Thoracic aorta (tissue), 2 donors: Measurements from ENCODE around the gene CRYGB. TPM values are rescaled to one million over a fixed set of nuclear protein-coding genes. Genes with fewer than 3 reads are reported as not detected.

Experiments used
- ATAC-seq: fragments of 150-250 bp; one replicate; pipeline ENCODE4 v1.8.0; 2017; ENCODE audit warnings: low read depth; ENCODE audit not compliant: insufficient number of reproducible peaks, low FRiP score
- DNase-seq: peaks from one replicate; pipeline ENCODE4 v3.0.0-alpha.2; 2020; ENCODE audit warnings: low spot score
- H3K27ac ChIP-seq, 2 donors: fragments of 200-600 bp; sonication (generic); 1 replicate in 1 of 2; 2 replicates in 1 of 2; pipeline ENCODE4 v1.5.1; 2016; ENCODE audit warnings: mild to moderate bottlenecking in 2 of 2, moderate library complexity in 2 of 2
- H3K27me3 ChIP-seq: fragments of 200-600 bp; sonication (generic); replicated peaks from 2 replicates; pipeline ENCODE4 v1.6.0; 2016; ENCODE audit warnings: mild to moderate bottlenecking; ENCODE audit not compliant: insufficient read depth
- H3K36me3 ChIP-seq: fragments of 200-600 bp; sonication (generic); one replicate; pipeline ENCODE4 v1.5.1; 2016
- H3K4me1 ChIP-seq, 2 donors: fragments of 200-600 bp; sonication (generic); 1 replicate in 1 of 2; 2 replicates in 1 of 2; pipeline versions ENCODE4 v1.5.1 to v1.6.0; 2016; ENCODE audit warnings: low read depth in 2 of 2, mild to moderate bottlenecking in 1 of 2; ENCODE audit not compliant: control insufficient read depth in 1 of 2
- H3K4me3 ChIP-seq: fragments of 200-600 bp; sonication (generic); 2 replicates; pipeline ENCODE4 v1.5.1; 2016; ENCODE audit warnings: mild to moderate bottlenecking
- H3K9me3 ChIP-seq: fragments of 200-600 bp; sonication (generic); 2 replicates; pipeline ENCODE4 v1.5.1; 2016
- CTCF ChIP-seq: fragments of 200-600 bp; sonication (generic); IDR thresholded peaks from one replicate; pipeline ENCODE4 v1.5.1; 2019; ENCODE audit warnings: antibody characterized with exemption
- total RNA-seq, 2 donors: library from RNA; depleted of rRNA; stranded (reverse); fragments of >200 nt; gene quantifications; one replicate each; pipeline versions ENCODE4 v1.1.0 to v1.2.3, GENCODE V29; 2016

The CRYGB gene
- total RNA-seq, 2 donors from 2014 or later, result not detected

- H3K27ac ChIP-seq, result no peak overlapping the region
- DNase-seq, result no peak
- H3K4me3 ChIP-seq, result no peak overlapping the region
- no peak for ATAC-seq
- no peaks in the 10 kb centered on the region for H3K4me1 ChIP-seq
- H3K36me3 ChIP-seq, result no peaks in the 10 kb centered on the region
- no peaks in the 10 kb centered on the region for H3K9me3 ChIP-seq
- TF ChIP-seq CTCF, result no peak
- no peaks in the 10 kb centered on the region for H3K27me3 ChIP-seq
These were observed 19.2 kb upstream of the CRYGB start for GRCh38 chr2:208164951-208165755.

GRCh38 chr2:208163489-208163888 lies 17.5 kb upstream of the CRYGB start, which contains the start of gene CRYGA:
CRYGA (minus strand) TSS chr2:208163589; CDS start chr2:208163556, 33 bp downstream.
- no peaks in the 10 kb centered on the region for H3K9me3 ChIP-seq
- H3K27me3 ChIP-seq, result no peaks in the 10 kb centered on the region
- TF ChIP-seq CTCF, result no peak
- H3K27ac ChIP-seq, result no peak within 1 kb of the TSS
- no peak within 1 kb of the TSS for H3K4me3 ChIP-seq
- DNase-seq (no peak), ATAC-seq (no peak)
- no peaks in the 10 kb centered on the region for H3K36me3 ChIP-seq
- H3K4me1 ChIP-seq, result no peaks in the 10 kb centered on the region

GRCh38 chr2:208156439-208156838 lies 10.5 kb upstream of the CRYGB start:
- Histone ChIP-seq H3K36me3 (no peaks in the 10 kb centered on the region), H3K4me3 (no peak overlapping the region), H3K27ac (no peak overlapping the region), H3K4me1 (no peaks in the 10 kb centered on the region), H3K9me3 (no peaks in the 10 kb centered on the region), H3K27me3 (no peaks in the 10 kb centered on the region)
- no peak for DNase-seq
- TF ChIP-seq CTCF, result no peak
- no peak for ATAC-seq

GRCh38 chr2:208153156-208153555 lies 7.2 kb upstream of the CRYGB start:
- H3K27ac ChIP-seq, result no peak overlapping the region
- no peak for TF ChIP-seq CTCF
- no peaks in the 10 kb centered on the region for H3K27me3 ChIP-seq
- no peaks in the 10 kb centered on the region for H3K4me1 ChIP-seq
- ATAC-seq, result no peak
- DNase-seq, result no peak
- H3K4me3 ChIP-seq, result no peak overlapping the region
- H3K9me3 ChIP-seq, result no peaks in the 10 kb centered on the region
- no peaks in the 10 kb centered on the region for H3K36me3 ChIP-seq

GRCh38 chr2:208150956-208151355 lies 5.0 kb upstream of the CRYGB start:
- no peak for TF ChIP-seq CTCF
- no peak for ATAC-seq

More at GRCh38 chr2:208150956-208151355, 5.0 kb upstream of the CRYGB start:
- Histone ChIP-seq H3K4me1 (no peaks in the 10 kb centered on the region), H3K9me3 (no peaks in the 10 kb centered on the region), H3K36me3 (no peaks in the 10 kb centered on the region), H3K4me3 (no peak overlapping the region), H3K27ac (no peak overlapping the region), H3K27me3 (no peaks in the 10 kb centered on the region)
- no peak for DNase-seq
